Measurements from ENCODE around the gene PRSS58.

Gene PRSS58

GRCh38 chr7:142228537-142229104 is 29.2 kb downstream of the PRSS58 start:
- in situ Hi-C loops (cut with MboI; ENCODE audit: low sequenced_read_pairs) = no loop called here
